Activated T-cell treated with anti-CD3 and anti-CD28 coated beads, Interleukin-2, amount 50 U/mL, for 48 hours (primary cell): ENCODE data around the gene SFMBT1.

Experiments used
- DNase-seq, 2 experiments: peaks; one replicate each; pipeline ENCODE4 v3.0.0-alpha.2; 2020

The SFMBT1 gene

DNA sequence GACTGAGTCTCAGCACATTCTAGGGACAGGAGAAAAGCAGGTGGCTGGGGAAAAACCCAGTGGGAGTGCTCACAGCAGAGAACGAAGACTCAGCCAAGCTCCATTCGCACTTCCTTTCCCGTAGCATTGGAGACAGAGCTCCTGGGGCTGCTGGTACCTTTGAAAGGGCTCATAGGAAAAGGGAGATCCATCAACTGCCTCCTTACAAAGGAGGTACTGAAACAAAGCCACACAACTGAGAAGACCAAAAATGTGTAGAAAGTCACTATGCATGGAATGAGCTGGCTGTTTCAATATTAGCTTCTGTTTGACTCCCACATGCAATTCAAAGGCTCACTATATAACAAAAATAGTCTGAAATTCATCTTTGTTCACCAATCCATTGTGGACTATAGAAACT is 165.4 kb downstream of the SFMBT1 start:
- no peak for DNase-seq

- no peak for DNase-seq
These were observed 165.8 kb downstream of the SFMBT1 start for GRCh38 chr3:52880047-52880446.

- no peak for DNase-seq
These were observed 166.3 kb downstream of the SFMBT1 start for GRCh38 chr3:52879581-52879980.

GRCh38 chr3:52879090-52879489 is 166.8 kb downstream of the SFMBT1 start:
- no peak for DNase-seq

DNA sequence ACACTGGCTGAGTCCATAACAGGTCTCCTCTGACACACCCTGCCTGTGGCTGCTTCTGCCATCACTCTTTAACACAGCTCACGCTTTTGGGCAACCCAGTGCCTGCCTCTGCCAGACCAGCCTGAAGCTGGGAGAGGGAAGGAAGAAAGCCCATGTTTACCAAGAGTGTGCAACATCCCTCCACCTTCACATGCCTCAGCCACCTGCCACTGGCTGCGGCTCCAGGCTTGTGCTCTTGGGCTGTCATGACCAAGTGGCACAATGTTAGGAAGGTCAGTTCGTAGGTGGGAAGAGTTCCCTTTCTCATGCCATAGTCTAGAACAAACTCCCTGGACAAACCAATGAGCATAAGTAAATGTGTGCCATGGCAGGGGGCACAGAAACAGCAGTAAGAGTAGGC is 168.8 kb downstream of the SFMBT1 start:
- no peak for DNase-seq

DNA sequence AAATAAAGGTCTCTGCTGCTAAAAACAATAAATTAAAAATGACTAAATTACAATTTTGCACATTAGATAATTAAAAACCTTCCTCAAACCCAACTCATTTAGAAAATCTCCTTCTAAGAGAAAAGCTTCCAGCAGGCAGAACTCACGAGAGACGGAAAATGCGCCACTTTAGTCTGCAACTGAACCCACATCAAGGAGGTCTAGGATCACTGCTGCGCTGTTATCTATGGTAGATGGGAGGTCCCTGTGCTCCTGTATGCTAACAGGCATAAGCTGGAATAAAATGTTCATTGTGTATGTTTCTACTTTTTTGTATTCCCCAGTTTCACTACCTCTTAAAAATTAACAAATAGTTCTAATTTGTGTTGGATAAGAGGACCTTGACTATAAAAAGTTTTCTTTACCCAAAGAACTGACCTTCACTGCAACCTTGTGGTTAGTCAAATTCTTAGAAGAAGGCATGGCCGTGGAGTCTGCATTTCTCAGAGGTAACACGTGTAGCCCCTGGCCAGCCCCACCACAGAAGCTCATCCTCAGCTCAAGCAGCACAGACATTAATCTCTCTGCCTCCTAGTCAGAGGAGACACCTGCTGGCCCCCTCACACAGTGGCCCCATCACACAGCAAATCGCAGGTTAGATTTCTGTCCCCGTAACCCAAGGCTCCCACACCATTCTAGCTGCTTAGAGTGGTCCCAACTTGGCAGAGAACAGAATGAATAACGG is 170.8 kb downstream of the SFMBT1 start:
- DNase-seq, result no peak

- no peak for DNase-seq
These were observed 171.6 kb downstream of the SFMBT1 start for GRCh38 chr3:52874160-52874701.

- DNase-seq, result no peak
These were observed 172.3 kb downstream of the SFMBT1 start for GRCh38 chr3:52873433-52874159.

DNA sequence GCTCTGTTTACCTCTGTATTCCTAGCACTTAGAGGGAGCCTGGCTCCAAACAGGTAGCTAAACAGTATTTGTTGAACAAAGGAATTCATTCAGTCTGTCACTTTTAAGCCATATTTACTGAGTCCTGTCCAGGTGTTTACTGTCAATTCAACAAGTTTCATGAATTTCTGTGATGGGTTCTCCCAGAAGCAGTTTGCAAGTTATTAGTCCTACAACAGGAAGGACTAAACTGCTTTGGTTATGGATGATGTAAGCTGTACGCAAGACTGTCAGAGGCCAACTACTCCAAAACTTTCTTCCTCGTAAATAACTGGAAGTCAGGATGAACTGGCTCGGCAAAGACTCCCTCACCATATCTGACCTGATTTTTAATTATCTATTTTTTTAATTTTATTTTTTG is 173.6 kb downstream of the SFMBT1 start:
- no peak for DNase-seq

DNA sequence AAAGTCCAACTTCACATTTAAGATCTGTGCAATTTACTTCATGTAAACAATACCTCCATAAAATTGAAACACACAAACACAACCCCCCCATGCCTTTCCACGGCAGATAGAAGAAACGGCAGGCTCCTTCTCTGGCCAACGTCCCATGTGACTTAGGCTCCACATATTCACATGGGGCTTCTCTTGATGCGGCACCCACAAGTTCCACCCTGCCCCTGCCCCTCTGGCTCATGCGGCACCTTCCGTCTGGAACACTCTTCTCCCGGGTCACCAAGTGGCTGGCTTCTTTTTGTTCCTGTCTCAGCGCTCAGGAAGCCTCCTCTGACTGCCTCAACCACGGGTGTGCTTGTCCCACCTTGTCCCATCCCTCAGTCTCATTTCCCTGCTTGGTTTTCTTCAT is 174.1 kb downstream of the SFMBT1 start:
- no peak for DNase-seq

DNA sequence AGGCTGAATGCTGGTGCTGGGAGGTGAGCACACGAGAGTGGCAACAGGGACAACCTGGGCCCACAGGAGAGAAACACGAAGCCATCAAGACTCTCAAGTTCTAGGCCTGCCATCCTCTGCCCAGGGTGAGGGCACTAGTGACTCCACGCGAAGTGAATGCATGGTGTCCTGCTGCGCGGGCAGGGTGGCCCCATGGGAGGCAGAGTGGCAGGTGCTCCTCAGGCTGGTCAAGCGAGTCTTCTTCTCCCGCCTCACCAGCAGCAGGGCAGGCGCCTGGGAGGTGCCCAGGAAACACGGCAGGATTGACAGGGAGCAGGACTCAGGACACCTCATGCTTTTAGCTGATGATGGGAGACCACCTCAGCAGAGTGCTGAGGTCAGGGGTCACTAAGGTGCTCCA is 175.4 kb downstream of the SFMBT1 start:
- no peak for DNase-seq

- DNase-seq, result no peak
These were observed 179.4 kb downstream of the SFMBT1 start for GRCh38 chr3:52866427-52866826.

DNA sequence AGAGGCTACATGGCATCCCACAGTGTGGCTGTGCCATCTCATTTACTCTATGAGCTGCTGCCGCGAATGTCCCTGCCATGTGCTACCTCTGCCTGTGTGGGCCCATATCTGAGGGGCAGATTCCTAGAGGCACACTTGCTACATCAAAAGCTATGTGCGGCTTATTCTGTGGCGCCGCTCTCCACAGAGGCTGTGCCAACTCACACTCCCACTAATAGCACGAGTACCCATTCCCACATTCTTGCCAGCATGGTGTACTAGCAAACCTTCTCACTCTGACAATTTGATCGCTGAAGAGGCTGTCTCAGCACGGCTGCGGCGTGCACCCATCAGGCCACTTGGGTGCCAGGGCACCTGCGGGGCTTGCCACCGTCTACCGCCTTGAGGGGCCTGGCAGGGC is 179.9 kb downstream of the SFMBT1 start:
- DNase-seq, result no peak

GRCh38 chr3:52860424-52860768 is 185.5 kb downstream of the SFMBT1 start:
- no peak for DNase-seq

- DNase-seq, result no peak
These were observed 186.0 kb downstream of the SFMBT1 start for GRCh38 chr3:52859686-52860423.

DNA sequence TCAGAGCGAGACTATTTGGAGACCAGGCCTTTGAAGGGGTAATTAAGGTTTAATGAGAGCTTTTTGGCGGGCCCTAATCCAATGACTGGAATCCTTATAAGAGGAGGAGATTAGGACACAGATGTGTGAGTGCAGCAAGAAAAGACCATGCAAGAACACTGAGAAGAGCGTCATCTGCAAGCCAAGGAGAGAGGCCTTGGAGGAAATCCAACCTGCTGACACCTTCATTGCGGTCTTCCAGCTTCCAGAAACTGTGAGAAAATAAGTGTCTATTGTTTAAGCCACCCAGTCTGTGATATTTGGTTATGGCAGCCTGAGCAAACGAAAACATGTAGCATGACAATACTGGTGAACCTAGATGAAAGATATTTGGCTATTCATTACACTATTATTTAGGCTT is 188.0 kb downstream of the SFMBT1 start:
- DNase-seq, result no peak

- DNase-seq, result no peak
These were observed 188.7 kb downstream of the SFMBT1 start for GRCh38 chr3:52857133-52857532.

GRCh38 chr3:52856666-52857065 is 189.2 kb downstream of the SFMBT1 start:
- DNase-seq, result no peak

DNA sequence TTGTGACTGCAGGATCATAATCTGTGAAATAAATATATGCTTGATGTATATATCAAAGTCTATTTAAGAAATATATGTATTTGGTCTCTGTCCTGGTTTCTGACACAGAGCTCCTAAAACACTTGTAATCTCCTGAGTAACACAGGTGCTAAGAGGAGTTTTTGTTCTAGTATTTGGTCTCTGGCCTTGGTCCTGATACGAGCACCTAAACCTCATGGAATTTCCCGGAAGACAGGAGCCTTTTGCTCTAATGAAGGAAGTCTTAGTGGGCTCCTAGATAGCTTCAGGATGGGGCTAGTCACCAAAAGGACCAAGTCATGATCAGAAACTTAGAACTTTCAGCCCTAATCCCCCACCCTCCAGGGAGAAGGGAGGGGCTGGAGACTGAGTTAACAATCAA is 191.9 kb downstream of the SFMBT1 start:
- DNase-seq, result no peak
